HUES6 (cell line): ENCODE measurements around the gene LIPE.

Source experiments
- H3K27ac ChIP-seq: 2 replicates; pipeline ENCODE4 v1.7.0; 2013; ENCODE audit warnings: low read depth, mild to moderate bottlenecking, low read length, inconsistent platforms
- H3K27me3 ChIP-seq: 2 replicates; pipeline ENCODE4 v1.6.1; 2013; ENCODE audit warnings: low read length; ENCODE audit not compliant: control insufficient read depth, insufficient read depth
- H3K36me3 ChIP-seq: 2 replicates; pipeline ENCODE4 v1.6.1; 2013; ENCODE audit warnings: low read length; ENCODE audit not compliant: control insufficient read depth, insufficient read depth
- H3K4me1 ChIP-seq: 2 replicates; pipeline ENCODE4 v1.6.1; 2013; ENCODE audit warnings: low read length; ENCODE audit not compliant: control insufficient read depth, insufficient read depth
- H3K4me3 ChIP-seq: 2 replicates; pipeline ENCODE4 v1.5.1; 2013; ENCODE audit warnings: low read depth, low read length
- H3K9ac ChIP-seq: one replicate; pipeline ENCODE4 v1.6.1; 2013; ENCODE audit warnings: mild to moderate bottlenecking, low read length
- H3K9me3 ChIP-seq: 2 replicates; pipeline ENCODE4 v1.6.1; 2013; ENCODE audit warnings: low read depth, low read length; ENCODE audit not compliant: control insufficient read depth, insufficient read depth

The LIPE gene

GRCh38 chr19:42375415-42376176, 51.6 kb downstream of the LIPE start:
- no peak overlapping the region for H3K27ac ChIP-seq
- H3K9ac ChIP-seq = no peak overlapping the region
- no peak overlapping the region for H3K4me3 ChIP-seq

DNA sequence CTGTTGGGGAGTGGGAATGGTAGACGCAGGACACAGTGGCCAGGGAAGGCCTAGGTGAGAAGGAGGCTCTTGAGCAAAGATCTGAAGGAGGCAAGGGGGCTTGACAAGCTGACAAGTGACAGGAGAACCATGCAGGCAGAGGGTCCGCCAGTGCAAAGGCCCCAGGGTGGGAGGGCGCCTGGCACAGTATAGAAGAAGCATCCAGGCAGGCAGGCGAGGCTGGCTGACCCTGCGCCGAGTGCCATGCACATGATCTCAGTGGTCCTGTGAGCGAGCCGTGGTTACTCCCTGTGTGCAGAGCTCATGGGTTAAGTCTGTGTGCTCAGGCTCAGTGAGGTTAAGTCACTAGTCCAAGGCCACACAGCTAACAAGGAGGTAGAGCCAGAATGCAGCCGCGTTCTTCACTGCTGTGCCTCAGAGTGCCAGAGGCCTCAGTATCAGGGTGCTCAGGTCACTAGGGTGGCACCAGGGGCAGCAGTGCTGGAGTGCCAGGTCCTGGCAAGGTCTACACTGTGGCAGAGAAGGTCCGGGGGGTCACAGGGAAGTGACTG, 52.3 kb downstream of the LIPE start:
- Histone ChIP-seq H3K36me3 (peaks cover 28% of the 10 kb centered on the region), H3K4me1 (peaks cover 12% of the 10 kb centered on the region), H3K4me3 (no peak overlapping the region), H3K27me3 (no peaks in the 10 kb centered on the region), H3K9ac (no peak overlapping the region), H3K27ac (no peak overlapping the region), H3K9me3 (no peaks in the 10 kb centered on the region)

More at GRCh38 chr19:42375415-42376176, 51.6 kb downstream of the LIPE start:
- H3K9me3 ChIP-seq = no peaks in the 10 kb centered on the region
- H3K36me3 ChIP-seq = peaks cover 28% of the 10 kb centered on the region
- peaks cover 8% of the 10 kb centered on the region for H3K4me1 ChIP-seq
- peaks cover under 1% of the 10 kb centered on the region; the same call in 1 of the 2 replicates for H3K27me3 ChIP-seq

GRCh38 chr19:42370626-42371175, 56.5 kb downstream of the LIPE start:
- H3K27ac ChIP-seq = no peak overlapping the region
- H3K9ac ChIP-seq = peak overlapping the region; percentile 12
- no peak overlapping the region for H3K4me3 ChIP-seq
- no peaks in the 10 kb centered on the region for H3K9me3 ChIP-seq
- peaks cover 22% of the 10 kb centered on the region for H3K36me3 ChIP-seq
- H3K4me1 ChIP-seq = peaks cover 19% of the 10 kb centered on the region
- H3K27me3 ChIP-seq = no peaks in the 10 kb centered on the region

- Histone ChIP-seq H3K27me3 (no peaks in the 10 kb centered on the region), H3K27ac (no peak overlapping the region), H3K9ac (no peak overlapping the region), H3K36me3 (peaks cover 17% of the 10 kb centered on the region), H3K4me3 (no peak overlapping the region), H3K4me1 (peaks cover 19% of the 10 kb centered on the region), H3K9me3 (no peaks in the 10 kb centered on the region)
Observed at GRCh38 chr19:42370068-42370520, 57.1 kb downstream of the LIPE start.

- H3K9ac ChIP-seq = no peak overlapping the region
- H3K9me3 ChIP-seq = no peaks in the 10 kb centered on the region
- H3K27ac ChIP-seq = no peak overlapping the region
- peaks cover 12% of the 10 kb centered on the region for H3K36me3 ChIP-seq
- no peak overlapping the region for H3K4me3 ChIP-seq
- no peaks in the 10 kb centered on the region for H3K27me3 ChIP-seq
- peaks cover 19% of the 10 kb centered on the region for H3K4me1 ChIP-seq
Observed at GRCh38 chr19:42369433-42370067, 57.6 kb downstream of the LIPE start.

DNA sequence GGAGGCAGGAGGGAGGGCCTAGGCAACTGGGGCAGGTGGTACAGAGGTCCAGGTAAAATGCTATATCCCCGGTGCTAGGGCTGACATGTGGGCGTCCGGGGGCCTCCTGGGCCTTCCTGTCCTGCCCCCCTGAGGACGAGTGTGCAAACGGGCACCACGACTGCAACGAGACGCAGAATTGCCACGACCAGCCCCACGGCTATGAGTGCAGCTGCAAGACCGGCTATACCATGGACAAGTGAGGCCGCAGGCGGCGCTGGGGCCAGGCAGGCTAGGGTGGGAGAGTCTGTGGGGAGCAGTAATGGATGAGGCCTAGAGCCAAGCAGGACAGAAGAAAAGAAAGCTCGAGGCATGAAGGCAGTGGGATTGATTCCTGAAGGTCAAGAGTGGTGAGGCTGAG, 58.4 kb downstream of the LIPE start:
- H3K4me1 ChIP-seq = peaks cover 19% of the 10 kb centered on the region
- H3K9ac ChIP-seq = no peak overlapping the region
- H3K27me3 ChIP-seq = no peaks in the 10 kb centered on the region
- H3K4me3 ChIP-seq = no peak overlapping the region
- no peak overlapping the region for H3K27ac ChIP-seq
- H3K9me3 ChIP-seq = peaks cover 5% of the 10 kb centered on the region
- H3K36me3 ChIP-seq = peaks cover 17% of the 10 kb centered on the region

GRCh38 chr19:42368360-42368759, 58.8 kb downstream of the LIPE start:
- H3K9ac ChIP-seq = no peak overlapping the region
- H3K27me3 ChIP-seq = no peaks in the 10 kb centered on the region
- H3K9me3 ChIP-seq = peaks cover 7% of the 10 kb centered on the region
- no peak overlapping the region for H3K4me3 ChIP-seq
- H3K4me1 ChIP-seq = peaks cover 19% of the 10 kb centered on the region
- H3K36me3 ChIP-seq = peaks cover 21% of the 10 kb centered on the region
- no peak overlapping the region for H3K27ac ChIP-seq

- Histone ChIP-seq H3K27me3 (no peaks in the 10 kb centered on the region), H3K4me3 (no peak overlapping the region), H3K9me3 (peaks cover 7% of the 10 kb centered on the region), H3K27ac (no peak overlapping the region), H3K36me3 (peaks cover 26% of the 10 kb centered on the region), H3K9ac (no peak overlapping the region), H3K4me1 (peaks cover 19% of the 10 kb centered on the region)
Observed at GRCh38 chr19:42367929-42368328, 59.3 kb downstream of the LIPE start.

DNA sequence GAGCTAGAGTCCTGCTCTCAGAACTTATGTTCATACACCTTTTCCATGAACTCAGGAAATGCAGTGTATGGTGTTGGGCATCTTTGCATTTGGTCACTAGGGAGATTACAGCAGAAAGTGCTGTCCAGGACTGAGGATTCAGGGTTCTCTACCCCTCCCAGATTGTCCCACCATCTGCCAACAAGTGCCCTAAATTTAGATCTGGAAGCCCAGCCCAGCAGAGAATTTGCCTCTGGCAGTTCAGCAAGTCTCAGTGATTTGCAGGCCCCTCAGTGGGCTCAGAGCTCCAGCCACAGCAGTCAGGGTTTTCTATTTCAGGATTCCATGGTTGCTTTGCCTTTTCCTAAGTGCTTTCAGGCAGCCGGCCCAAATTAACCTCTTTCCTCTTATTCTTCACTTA, 60.5 kb downstream of the LIPE start:
- Histone ChIP-seq H3K4me1 (peaks cover 19% of the 10 kb centered on the region), H3K4me3 (no peak overlapping the region), H3K27ac (no peak overlapping the region), H3K9ac (no peak overlapping the region), H3K27me3 (no peaks in the 10 kb centered on the region), H3K9me3 (peaks cover 7% of the 10 kb centered on the region), H3K36me3 (peaks cover 28% of the 10 kb centered on the region)

DNA sequence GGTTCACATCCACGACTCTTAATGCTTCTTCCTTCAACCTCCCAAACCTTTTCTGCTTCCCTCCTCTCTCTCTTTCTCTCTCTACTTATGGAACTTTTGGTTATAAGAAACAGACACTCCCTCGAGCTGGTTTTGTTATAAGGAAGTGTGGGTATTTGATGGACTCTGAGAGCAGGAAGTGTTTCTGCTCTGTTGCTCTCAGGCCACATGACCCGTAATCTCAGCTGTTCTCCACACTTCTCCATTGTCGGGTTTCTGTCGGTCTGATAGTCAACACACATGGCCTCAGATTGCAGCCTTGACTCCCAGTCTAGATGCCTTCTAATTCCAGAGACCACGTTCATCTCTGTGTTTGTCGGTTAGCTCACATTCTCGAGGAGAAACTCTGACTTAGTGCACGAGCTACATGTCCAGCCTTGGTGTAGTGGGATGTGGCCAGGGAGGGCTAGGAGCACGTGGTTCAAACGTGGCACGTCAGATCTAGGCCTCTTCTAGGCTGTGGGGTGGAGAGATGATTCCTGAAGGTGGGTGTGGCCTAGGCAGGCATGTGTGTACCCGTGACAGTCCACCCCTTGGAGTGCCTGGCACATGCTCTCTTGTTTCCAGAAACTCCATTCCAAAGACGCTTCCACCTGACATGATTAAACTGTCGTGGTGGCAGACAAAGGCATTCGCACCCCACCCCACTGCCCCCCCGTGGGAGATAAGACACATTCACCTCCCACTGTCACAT, 63.4 kb downstream of the LIPE start:
- no peak overlapping the region for H3K4me3 ChIP-seq
- H3K4me1 ChIP-seq = no peaks in the 10 kb centered on the region; the same call in 1 of the 2 replicates

More for the DNA sequence above, 63.4 kb downstream of the LIPE start:
- Histone ChIP-seq H3K27ac (no peak overlapping the region), H3K27me3 (no peaks in the 10 kb centered on the region), H3K9ac (no peak overlapping the region), H3K9me3 (peaks cover 7% of the 10 kb centered on the region), H3K36me3 (peaks cover 30% of the 10 kb centered on the region)
